ENCODE data around the gene CDC14A.
"Not testable (repeated sequence)": the region's sequence is repeated elsewhere in the genome, so short reads cannot be mapped to it uniquely, and the experiment has no call there.

The CDC14A gene

GRCh38 chr1:100364697-100365096 lies 12.4 kb downstream of the CDC14A start:
- DNase-seq = no peak

GRCh38 chr1:100366209-100366525 lies 13.9 kb downstream of the CDC14A start:
- no peak for DNase-seq

- not testable (repeated sequence) for DNase-seq
These were observed 17.0 kb downstream of the CDC14A start for GRCh38 chr1:100369339-100369738.

GRCh38 chr1:100373953-100374352 lies 21.6 kb downstream of the CDC14A start:
- DNase-seq = not testable (repeated sequence)

- not testable (repeated sequence) for DNase-seq
These were observed 24.6 kb downstream of the CDC14A start for GRCh38 chr1:100376890-100377289.

GRCh38 chr1:100377590-100378361 lies 25.5 kb downstream of the CDC14A start:
- DNase-seq = no peak

- DNase-seq = no peak
These were observed 26.6 kb downstream of the CDC14A start for GRCh38 chr1:100378956-100379355.

GRCh38 chr1:100380635-100381034 lies 28.3 kb downstream of the CDC14A start:
- no peak for DNase-seq

- no peak for DNase-seq
These were observed 30.4 kb downstream of the CDC14A start for GRCh38 chr1:100382657-100383056.

GRCh38 chr1:100383743-100384405 lies 31.6 kb downstream of the CDC14A start:
- DNase-seq = no peak

GRCh38 chr1:100387209-100387608 lies 34.9 kb downstream of the CDC14A start:
- DNase-seq = no peak

GRCh38 chr1:100387657-100388350 lies 35.5 kb downstream of the CDC14A start:
- DNase-seq = no peak

- no peak for DNase-seq
These were observed 38.2 kb downstream of the CDC14A start for GRCh38 chr1:100390531-100390930.

GRCh38 chr1:100391675-100392074 lies 39.4 kb downstream of the CDC14A start:
- DNase-seq = no peak

- no peak for DNase-seq
These were observed 40.5 kb downstream of the CDC14A start for GRCh38 chr1:100392756-100393155.

GRCh38 chr1:100394285-100394684 lies 42.0 kb downstream of the CDC14A start:
- DNase-seq = no peak

- DNase-seq = no peak
These were observed 43.6 kb downstream of the CDC14A start for GRCh38 chr1:100395913-100396312.

- DNase-seq = no peak
These were observed 44.3 kb downstream of the CDC14A start for GRCh38 chr1:100396651-100397050.

GRCh38 chr1:100397681-100398080 lies 45.4 kb downstream of the CDC14A start:
- no peak for DNase-seq

- DNase-seq = no peak
These were observed 46.3 kb downstream of the CDC14A start for GRCh38 chr1:100398648-100399047.

GRCh38 chr1:100400404-100400803 lies 48.1 kb downstream of the CDC14A start:
- peak; percentile 50 for DNase-seq

- DNase-seq = no peak
These were observed 52.5 kb downstream of the CDC14A start for GRCh38 chr1:100404821-100405220.

- DNase-seq = not testable (repeated sequence)
These were observed 53.6 kb downstream of the CDC14A start for GRCh38 chr1:100405902-100406301.

GRCh38 chr1:100407390-100407789 lies 55.1 kb downstream of the CDC14A start:
- DNase-seq = not testable (repeated sequence)

Measured in stimulated activated CD8-positive, alpha-beta memory T cell treated with anti-CD3 and anti-CD28 coated beads, Interleukin-4, amount 100 ng/mL, for 48 hours (primary cell).